T-helper 2 cell treated with Interferon-gamma antibody and Interleukin-4, amounts not matched to agents 100 ng/mL and 5 ng/mL, for 36 hours (primary cell): Measurements from ENCODE around the gene FKBP8. TPM values are rescaled to one million over a fixed set of nuclear protein-coding genes. Genes with fewer than 3 reads are reported as not detected.

Experiments used
- intact Hi-C: fragments of 100-400 bp; cut with micrococcal nuclease; formaldehyde crosslinking; loops from one replicate; pipeline ENCODE4 v1.15.1; 2023
- total RNA-seq: library from RNA; stranded (reverse); gene quantifications from 2 replicates; pipeline ENCODE4 v1.2.3, GENCODE V29; 2022

The FKBP8 gene
- total RNA-seq, 1 donor from 2014 or later: 201 TPM

GRCh38 chr19:18522862-18523440, 20.4 kb downstream of the FKBP8 start:
- intact Hi-C loops: loop anchor here (1.0 to 5.0 kb wide), 10 partner anchors 20 to 509 kb away; partner anchors contain the start of genes ARMC6, COPE, CRTC1 and DDX49

GRCh38 chr19:18522124-18522861, 21.1 kb downstream of the FKBP8 start:
- intact Hi-C loops: loop anchor here (1.0 to 5.0 kb wide), 10 partner anchors 21 to 510 kb away; partner anchors contain the start of genes ARMC6, COPE, CRTC1 and DDX49

GRCh38 chr19:18521692-18522123, 21.7 kb downstream of the FKBP8 start, which contains the start of gene ELL:
Gene ELL, minus strand, starts transcription at chr19:18522070. Its CDS starts 15 bp downstream, at chr19:18522055.
- intact Hi-C loops: loop anchor here (1.0 to 5.0 kb wide), 10 partner anchors 22 to 511 kb away; partner anchors contain the start of genes ARMC6, COPE, CRTC1 and DDX49

GRCh38 chr19:18520848-18521691, 22.3 kb downstream of the FKBP8 start:
- intact Hi-C loops: loop anchor here (5.0 kb wide), 2 partner anchors 54 to 511 kb away; partner anchors contain the start of genes ARMC6 and SUGP2

GRCh38 chr19:18519962-18520847, 23.2 kb downstream of the FKBP8 start:
- intact Hi-C loops: loop anchor here (5.0 kb wide), 2 partner anchors 53 to 512 kb away; partner anchors contain the start of genes ARMC6 and SUGP2

- intact Hi-C loops: no loop called here
These were observed 24.7 kb downstream of the FKBP8 start for GRCh38 chr19:18518639-18519038.

GRCh38 chr19:18517606-18518005, 25.8 kb downstream of the FKBP8 start:
- intact Hi-C loops: no loop called here

GRCh38 chr19:18515959-18516358, 27.4 kb downstream of the FKBP8 start:
- intact Hi-C loops: no loop called here

GRCh38 chr19:18514800-18515682, 28.3 kb downstream of the FKBP8 start:
- intact Hi-C loops: no loop called here

GRCh38 chr19:18513868-18514267, 29.5 kb downstream of the FKBP8 start:
- intact Hi-C loops: no loop called here

- intact Hi-C loops: no loop called here
These were observed 33.2 kb downstream of the FKBP8 start for GRCh38 chr19:18510216-18510615.

GRCh38 chr19:18508585-18508984, 34.8 kb downstream of the FKBP8 start:
- intact Hi-C loops: no loop called here

GRCh38 chr19:18507727-18508440, 35.5 kb downstream of the FKBP8 start:
- intact Hi-C loops: no loop called here

GRCh38 chr19:18507021-18507726, 36.2 kb downstream of the FKBP8 start:
- intact Hi-C loops: no loop called here

- intact Hi-C loops: no loop called here
These were observed 37.1 kb downstream of the FKBP8 start for GRCh38 chr19:18506101-18506930.

- intact Hi-C loops: no loop called here
These were observed 38.3 kb downstream of the FKBP8 start for GRCh38 chr19:18504886-18505610.
